ENCODE results near the gene ANTXR1.
A peak's percentile ranks its signal among the peaks of the same experiment; 100 is the strongest.
"Not testable (repeated sequence)": the region's sequence is repeated elsewhere in the genome, so short reads cannot be mapped to it uniquely, and the experiment has no call there.

ANTXR1 gene

GRCh38 chr2:69243652-69244051 lies 230.7 kb downstream of the ANTXR1 start:
- DNase-seq = no peak

GRCh38 chr2:69244882-69245281 lies 231.9 kb downstream of the ANTXR1 start:
- no peak for DNase-seq

- DNase-seq = no peak
Measured at GRCh38 chr2:69247583-69247982, 234.6 kb downstream of the ANTXR1 start.

GRCh38 chr2:69248232-69248631 lies 235.3 kb downstream of the ANTXR1 start:
- no peak for DNase-seq

- no peak for DNase-seq
Measured at GRCh38 chr2:69250981-69251380, 238.0 kb downstream of the ANTXR1 start.

- DNase-seq = no peak
Measured at GRCh38 chr2:69251943-69252342, 239.0 kb downstream of the ANTXR1 start.

GRCh38 chr2:69253112-69253511 lies 240.1 kb downstream of the ANTXR1 start:
- DNase-seq = no peak

- no peak for DNase-seq
Measured at GRCh38 chr2:69253611-69254301, 240.8 kb downstream of the ANTXR1 start.

- no peak for DNase-seq
Measured at GRCh38 chr2:69255760-69256159, 242.8 kb downstream of the ANTXR1 start.

- DNase-seq = not testable (repeated sequence)
Measured at GRCh38 chr2:69259994-69260591, 247.1 kb downstream of the ANTXR1 start.

- no peak for DNase-seq
Measured at GRCh38 chr2:69260666-69261065, 247.7 kb downstream of the ANTXR1 start.

GRCh38 chr2:69269330-69269729 lies 256.4 kb downstream of the ANTXR1 start:
- DNase-seq = no peak

GRCh38 chr2:69271831-69272257 lies 258.9 kb downstream of the ANTXR1 start:
- no peak for DNase-seq

- DNase-seq = peak in 1 of 2 donors; percentile 13
Measured at GRCh38 chr2:69272803-69273471, 260.0 kb downstream of the ANTXR1 start.

GRCh38 chr2:69275490-69275889 lies 262.5 kb downstream of the ANTXR1 start:
- no peak for DNase-seq

- no peak for DNase-seq
Measured at GRCh38 chr2:69278366-69278765, 265.4 kb downstream of the ANTXR1 start.

- no peak for DNase-seq
Measured at GRCh38 chr2:69279211-69279610, 266.2 kb downstream of the ANTXR1 start.

GRCh38 chr2:69279931-69280681 lies 267.1 kb downstream of the ANTXR1 start:
- DNase-seq = no peak

GRCh38 chr2:69280796-69281412 lies 267.9 kb downstream of the ANTXR1 start:
- no peak for DNase-seq

GRCh38 chr2:69285379-69285894 lies 272.5 kb downstream of the ANTXR1 start:
- no peak for DNase-seq

- no peak for DNase-seq
Measured at GRCh38 chr2:69287544-69287943, 274.6 kb downstream of the ANTXR1 start.

- no peak for DNase-seq
Measured at GRCh38 chr2:69288429-69288828, 275.4 kb downstream of the ANTXR1 start.
